HG02623 (cell line): ENCODE measurements around the gene EYA2.

ENCODE experiments used
- ATAC-seq: cut with Tn5 transposase; IDR thresholded peaks from one replicate; pipeline ENCODE4 v1.9.1; 2021; ENCODE audit warnings: moderate library complexity; ENCODE audit not compliant: unreplicated experiment

Gene EYA2

GRCh38 chr20:47237715-47238114 lies 343.1 kb downstream of the EYA2 start:
- ATAC-seq: no peak
